IMR-90 (cell line): ENCODE data around the gene EPB41L5. TPM values are rescaled to one million over a fixed set of nuclear protein-coding genes. Genes with fewer than 3 reads are reported as not detected.

ENCODE experiments used
- ATAC-seq: fragments of 200-7000 bp; cut with Tn5 transposase; 2 replicates; pipeline ENCODE4 v1.9.1; 2020; ENCODE audit warnings: low read depth, mild to moderate bottlenecking, moderate library complexity
- BruUV-seq: library from RNA; stranded (reverse); fragments of 400-500 nt; replicated peaks from 2 replicates; lab custom pipeline; 2021; lab: Mats Ljungman, UMichigan
- CTCF ChIA-PET: fragments of 300-600 bp; formaldehyde crosslinking; extraction: SDS; loops from one replicate; lab custom pipeline; 2021; ENCODE audit warnings: antibody characterized with exemption; lab: Yijun Ruan, JAX
- POLR2A ChIA-PET: fragments of 300-600 bp; sonication (Branson Sonifier 250); formaldehyde crosslinking; loops from one replicate; lab custom pipeline; 2022; ENCODE audit warnings: antibody characterized with exemption; ENCODE audit not compliant: unreplicated experiment; lab: Charles Lee
- DNase-seq: peaks from one replicate; pipeline ENCODE4 v3.0.0; 2013
- H2AFZ ChIP-seq: replicated peaks from 2 replicates; pipeline ENCODE3; 2013; ENCODE audit warnings: low read length, mild to moderate bottlenecking; ENCODE audit not compliant: poor library complexity
- H2AK5ac ChIP-seq: 2 replicates; pipeline ENCODE4 v1.6.1; 2013; ENCODE audit warnings: low read depth, low read length, inconsistent platforms
- H2AK9ac ChIP-seq: replicated peaks from 2 replicates; pipeline ENCODE3; 2013; ENCODE audit warnings: mild to moderate bottlenecking, low read depth, low read length, moderate library complexity; ENCODE audit not compliant: poor library complexity
- H2BK120ac ChIP-seq: 2 replicates; pipeline ENCODE4 v1.6.1; 2013; ENCODE audit warnings: low read depth, low read length, inconsistent platforms
- H2BK15ac ChIP-seq: 3 replicates; pipeline ENCODE4 v1.6.1; 2013; ENCODE audit warnings: low read depth, low read length, inconsistent platforms
- H2BK20ac ChIP-seq: 2 replicates; pipeline ENCODE4 v1.6.1; 2013; ENCODE audit warnings: low read depth, mild to moderate bottlenecking, inconsistent platforms, low read length, moderate library complexity
- H2BK5ac ChIP-seq: 2 replicates; pipeline ENCODE4 v1.6.1; 2013; ENCODE audit warnings: mild to moderate bottlenecking, low read depth, low read length, inconsistent platforms; ENCODE audit not compliant: poor library complexity, severe bottlenecking
- H3K14ac ChIP-seq: replicated peaks from 2 replicates; pipeline ENCODE4 v1.6.1; 2013; ENCODE audit warnings: low read depth, low read length, inconsistent platforms
- H3K18ac ChIP-seq: 2 replicates; pipeline ENCODE4 v1.6.1; 2013; ENCODE audit warnings: low read depth, low read length, control low read depth
- H3K23ac ChIP-seq: 2 replicates; pipeline ENCODE4 v1.6.1; 2013; ENCODE audit warnings: low read depth, low read length, inconsistent platforms
- H3K27ac ChIP-seq: 2 replicates; pipeline ENCODE4 v1.5.1; 2013; ENCODE audit warnings: mild to moderate bottlenecking, control low read depth, low read length; ENCODE audit not compliant: insufficient read depth
- H3K27me3 ChIP-seq: 2 replicates; pipeline ENCODE4 v1.6.1; 2013; ENCODE audit warnings: low read length; ENCODE audit not compliant: control insufficient read depth, insufficient read depth
- H3K36me3 ChIP-seq: 2 replicates; pipeline ENCODE4 v1.6.1; 2013; ENCODE audit warnings: low read length, mixed read lengths; ENCODE audit not compliant: control insufficient read depth, insufficient read depth
- H3K4ac ChIP-seq: 2 replicates; pipeline ENCODE4 v1.6.1; 2013; ENCODE audit warnings: low read depth, low read length, inconsistent platforms
- H3K4me1 ChIP-seq: 2 replicates; pipeline ENCODE4 v1.6.1; 2013; ENCODE audit warnings: low read length, mixed read lengths; ENCODE audit not compliant: control insufficient read depth, insufficient read depth
- H3K4me2 ChIP-seq: 2 replicates; pipeline ENCODE4 v1.6.1; 2013; ENCODE audit warnings: low read depth, mild to moderate bottlenecking, control low read depth, low read length, moderate library complexity
- H3K4me3 ChIP-seq: 2 replicates; pipeline ENCODE4 v1.5.1; 2013; ENCODE audit warnings: low read depth, mild to moderate bottlenecking, control low read depth, low read length, moderate library complexity; ENCODE audit not compliant: insufficient read depth
- H3K56ac ChIP-seq: 2 replicates; pipeline ENCODE4 v1.6.1; 2013; ENCODE audit warnings: low read length, inconsistent platforms; ENCODE audit not compliant: insufficient read depth; ENCODE audit errors: extremely low read depth
- H3K79me1 ChIP-seq, 2 experiments: 2 replicates each; pipeline ENCODE4 v1.6.1; 2013; ENCODE audit warnings: low read length in 2 of 2, inconsistent platforms in 1 of 2, low read depth in 1 of 2
- H3K9ac ChIP-seq: 2 replicates; pipeline ENCODE4 v1.6.1; 2013; ENCODE audit warnings: low read depth, low read length, control low read depth
- H3K9me1 ChIP-seq: 2 replicates; pipeline ENCODE4 v1.6.1; 2013; ENCODE audit warnings: low read length, inconsistent platforms; ENCODE audit not compliant: insufficient read depth
- H3K9me3 ChIP-seq: 2 replicates; pipeline ENCODE4 v1.6.1; 2013; ENCODE audit warnings: low read length; ENCODE audit not compliant: control insufficient read depth, insufficient read depth
- H4K20me1 ChIP-seq: 2 replicates; pipeline ENCODE4 v1.6.1; 2013; ENCODE audit warnings: low read length, inconsistent platforms; ENCODE audit not compliant: insufficient read depth
- H4K5ac ChIP-seq: 2 replicates; pipeline ENCODE4 v1.6.1; 2013; ENCODE audit warnings: mild to moderate bottlenecking, low read depth, low read length, control low read depth
- H4K8ac ChIP-seq, 2 experiments: 2 replicates each; pipeline ENCODE4 v1.6.1; 2013; ENCODE audit warnings: low read depth in 2 of 2, low read length in 2 of 2, control low read depth in 1 of 2, inconsistent platforms in 1 of 2
- H4K91ac ChIP-seq: 2 replicates; pipeline ENCODE4 v1.6.1; 2013; ENCODE audit warnings: low read depth, low read length, inconsistent platforms; ENCODE audit not compliant: insufficient read depth
- BHLHE40 ChIP-seq: fragments of 150-350 bp; IDR thresholded peaks from 2 replicates; pipeline ENCODE4 v1.6.1; 2016; ENCODE audit warnings: mild to moderate bottlenecking, low read depth, low read length
- CEBPB ChIP-seq: IDR thresholded peaks from 2 replicates; pipeline ENCODE4 v1.6.1; 2012; ENCODE audit warnings: low read depth, low read length, improper control_type of control experiment
- CHD1 ChIP-seq: IDR thresholded peaks from 2 replicates; pipeline ENCODE4 v1.6.1; 2012; ENCODE audit warnings: low read depth, low read length, improper control_type of control experiment
- CTCF ChIP-seq: conservative IDR thresholded peaks from 2 replicates; pipeline ENCODE4 v1.5.1; 2012; ENCODE audit warnings: mild to moderate bottlenecking, low read depth, low read length, improper control_type of control experiment
- FOS ChIP-seq: fragments of 150-350 bp; IDR thresholded peaks from 2 replicates; pipeline ENCODE4 v1.6.1; 2016; ENCODE audit warnings: low read depth, low read length
- MAFK ChIP-seq: IDR thresholded peaks from 2 replicates; pipeline ENCODE4 v1.6.1; 2012; ENCODE audit warnings: low read depth, low read length, improper control_type of control experiment
- MAZ ChIP-seq: IDR thresholded peaks from 2 replicates; pipeline ENCODE4 v1.6.1; 2012; ENCODE audit warnings: low read depth, mild to moderate bottlenecking, low read length, improper control_type of control experiment, moderate library complexity, borderline replicate concordance
- NFE2L2 ChIP-seq: fragments of 150-350 bp; IDR thresholded peaks from 2 replicates; pipeline ENCODE4 v1.6.1; 2016; ENCODE audit warnings: low read depth, mild to moderate bottlenecking, low read length
- POLR2A ChIP-seq: IDR thresholded peaks from 2 replicates; pipeline ENCODE4 v1.6.1; 2012; ENCODE audit warnings: mild to moderate bottlenecking, low read depth, low read length
- RAD21 ChIP-seq: IDR thresholded peaks from 2 replicates; pipeline ENCODE4 v1.6.1; 2012; ENCODE audit warnings: low read length, improper control_type of control experiment
- SMC3 ChIP-seq: fragments of 150-350 bp; IDR thresholded peaks from 2 replicates; pipeline ENCODE4 v1.6.1; 2016; ENCODE audit warnings: low read depth, mild to moderate bottlenecking, antibody characterized with exemption, low read length, moderate library complexity
- WGBS, 2 experiments: methylation state at CpG; one replicate each; pipeline versions ENCODE4 v1.1.5 to v1.1.7; 2013; ENCODE audit warnings: missing lambda C conversion rate in 2 of 2; ENCODE audit not compliant: insufficient read length in 1 of 2; ENCODE audit errors: extremely low coverage in 2 of 2; 5-methylcytosine and 5-hydroxymethylcytosine counted together
- dilution Hi-C: fragments of 300-500 bp; cut with HindIII; formaldehyde crosslinking; loops from one replicate; pipeline ENCODE4 v1.14.3; 2018; ENCODE audit warnings: low sequenced_read_pairs; ENCODE audit not compliant: unreplicated experiment
- in situ Hi-C: fragments of 300-500 bp; cut with MboI; formaldehyde crosslinking; loops from 3 replicates; pipeline ENCODE4 v1.14.3; 2019; ENCODE audit warnings: low sequenced_read_pairs, inconsistent platforms, mixed read lengths
- intact Hi-C: fragments of 100-400 bp; cut with micrococcal nuclease; formaldehyde crosslinking; loops from 2 replicates; pipeline ENCODE4 v1.10.0; 2022
- polyA plus RNA-seq, 3 experiments: library from polyadenylated mRNA; depleted of rRNA; stranded (reverse); fragments of >200 nt; gene quantifications; 2 replicates each; pipeline ENCODE4 v1.2.3, GENCODE V29; 2012; ENCODE audit warnings: low replicate concordance in 1 of 3
- total RNA-seq: library from RNA; depleted of rRNA; stranded (reverse); fragments of >200 nt; gene quantifications from 2 replicates; pipeline ENCODE4 v1.2.3, GENCODE V29; 2012
- TF ChIP-seq, protein P1 (sequence below): fragments of 150-350 bp; IDR thresholded peaks from 2 replicates; pipeline ENCODE4 v1.6.1; 2016; ENCODE audit warnings: low read depth, mild to moderate bottlenecking, low read length, moderate library complexity, borderline replicate concordance
- TF ChIP-seq, protein P2 (sequence below): fragments of 150-350 bp; IDR thresholded peaks from 2 replicates; pipeline ENCODE4 v1.6.1; 2017; ENCODE audit warnings: mild to moderate bottlenecking, antibody characterized with exemption, low read length, low read depth

Gene EPB41L5
- total and polyA plus RNA-seq, 2 of the 4 experiments (the other 2 are of a cell fraction) = 5.1 to 10.6 TPM

DNA sequence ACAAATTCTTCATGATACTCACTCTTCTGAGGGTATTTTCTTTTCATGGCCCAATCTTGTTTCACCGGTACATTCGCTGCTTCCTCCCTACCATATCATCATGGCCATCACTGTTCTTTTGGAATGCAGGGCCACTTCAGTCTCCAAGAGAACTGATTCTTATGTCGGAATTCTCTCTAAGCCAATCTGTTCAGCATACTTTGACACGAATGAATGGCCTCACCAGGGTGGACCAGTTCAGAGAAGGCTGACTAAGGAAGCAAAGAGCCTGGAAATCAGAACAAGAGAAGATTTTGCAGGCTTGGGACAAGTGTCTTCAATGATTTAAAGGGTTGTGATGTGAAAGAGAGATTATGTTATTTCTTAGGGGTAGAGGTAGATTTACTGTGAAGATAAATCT, 5.0 kb upstream of the EPB41L5 start:
- Histone ChIP-seq H4K5ac (no peak overlapping the region), H3K18ac (no peak overlapping the region), H3K9me3 (no peaks in the 10 kb centered on the region), H3K27ac (no peak overlapping the region), H2AK9ac (no peak overlapping the region), H3K14ac (no peak overlapping the region), H3K9me1 (no peaks in the 10 kb centered on the region), H3K4me1 (no peaks in the 10 kb centered on the region), H3K9ac (no peak overlapping the region), H2AK5ac (no peak overlapping the region), H3K36me3 (no peaks in the 10 kb centered on the region), H2BK15ac (no peak overlapping the region), H3K4me3 (no peak overlapping the region), H3K4ac (no peak overlapping the region), H3K79me1 (peaks cover 0 to 4% of the 10 kb centered on the region in 2 experiments; a peak in 1 of 4 replicates), H4K91ac (no peak overlapping the region), H2BK120ac (no peak overlapping the region), H3K27me3 (no peaks in the 10 kb centered on the region), H2BK5ac (no peak overlapping the region), H3K56ac (no peak overlapping the region), H4K20me1 (no peaks in the 10 kb centered on the region), H3K23ac (no peak overlapping the region), H2BK20ac (no peak overlapping the region), H2AFZ (no peak overlapping the region), H4K8ac (no peak overlapping the region), H3K4me2 (no peak overlapping the region)
- intact Hi-C loops = no loop called here
- in situ Hi-C loops = no loop called here
- dilution Hi-C loops = no loop called here
- no TSS peak for BruUV-seq
- TF ChIP-seq, protein P1, sequence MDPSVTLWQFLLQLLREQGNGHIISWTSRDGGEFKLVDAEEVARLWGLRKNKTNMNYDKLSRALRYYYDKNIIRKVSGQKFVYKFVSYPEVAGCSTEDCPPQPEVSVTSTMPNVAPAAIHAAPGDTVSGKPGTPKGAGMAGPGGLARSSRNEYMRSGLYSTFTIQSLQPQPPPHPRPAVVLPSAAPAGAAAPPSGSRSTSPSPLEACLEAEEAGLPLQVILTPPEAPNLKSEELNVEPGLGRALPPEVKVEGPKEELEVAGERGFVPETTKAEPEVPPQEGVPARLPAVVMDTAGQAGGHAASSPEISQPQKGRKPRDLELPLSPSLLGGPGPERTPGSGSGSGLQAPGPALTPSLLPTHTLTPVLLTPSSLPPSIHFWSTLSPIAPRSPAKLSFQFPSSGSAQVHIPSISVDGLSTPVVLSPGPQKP = no peak
- TF ChIP-seq NFE2L2 (no peak), CHD1 (no peak), CTCF (no peak), MAFK (no peak), RAD21 (no peak), CEBPB (no peak), SMC3 (no peak), MAZ (no peak), FOS (no peak), BHLHE40 (no peak), POLR2A (no peak)
- TF ChIP-seq, protein P2, sequence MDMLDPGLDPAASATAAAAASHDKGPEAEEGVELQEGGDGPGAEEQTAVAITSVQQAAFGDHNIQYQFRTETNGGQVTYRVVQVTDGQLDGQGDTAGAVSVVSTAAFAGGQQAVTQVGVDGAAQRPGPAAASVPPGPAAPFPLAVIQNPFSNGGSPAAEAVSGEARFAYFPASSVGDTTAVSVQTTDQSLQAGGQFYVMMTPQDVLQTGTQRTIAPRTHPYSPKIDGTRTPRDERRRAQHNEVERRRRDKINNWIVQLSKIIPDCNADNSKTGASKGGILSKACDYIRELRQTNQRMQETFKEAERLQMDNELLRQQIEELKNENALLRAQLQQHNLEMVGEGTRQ = no peak
- no peak for DNase-seq
- WGBS, 2 experiments = 100% methylated on average over 2 of the region's 4 CpGs; no CpG with 5 or more reads in 1 of the 2 experiments
- CTCF ChIA-PET = no interaction called here
- POLR2A ChIA-PET = no interaction called here
- no peak for ATAC-seq
